ENCODE measurements around the gene SLC25A36.
"Not testable (repeated sequence)": the region's sequence is repeated elsewhere in the genome, so short reads cannot be mapped to it uniquely, and the experiment has no call there.

Gene SLC25A36

GRCh38 chr3:141009496-141009895 lies 67.9 kb downstream of the SLC25A36 start:
- no peak for DNase-seq (ENCODE audit: low read depth)
- TF ChIP-seq CTCF (IDR thresholded peaks at IDR 0.05; ENCODE audit: low read length, missing control alignments), result no peak
- H3K4me3 ChIP-seq (replicated peaks; ENCODE audit: low read depth, low read length), result no peak overlapping the region

GRCh38 chr3:141011232-141011996 lies 69.8 kb downstream of the SLC25A36 start:
- no peak overlapping the region for H3K4me3 ChIP-seq (replicated peaks; ENCODE audit: low read depth, low read length)
- DNase-seq (ENCODE audit: low read depth), result peak; percentile 62
- peak; percentile 89 for TF ChIP-seq CTCF (IDR thresholded peaks at IDR 0.05; ENCODE audit: low read length, missing control alignments)

GRCh38 chr3:141011997-141012262 lies 70.3 kb downstream of the SLC25A36 start:
- DNase-seq (ENCODE audit: low read depth), result no peak
- no peak for TF ChIP-seq CTCF (IDR thresholded peaks at IDR 0.05; ENCODE audit: low read length, missing control alignments)
- no peak overlapping the region for H3K4me3 ChIP-seq (replicated peaks; ENCODE audit: low read depth, low read length)

GRCh38 chr3:141012571-141012970 lies 70.9 kb downstream of the SLC25A36 start:
- no peak for DNase-seq (ENCODE audit: low read depth)
- no peak for TF ChIP-seq CTCF (IDR thresholded peaks at IDR 0.05; ENCODE audit: low read length, missing control alignments)

DNA sequence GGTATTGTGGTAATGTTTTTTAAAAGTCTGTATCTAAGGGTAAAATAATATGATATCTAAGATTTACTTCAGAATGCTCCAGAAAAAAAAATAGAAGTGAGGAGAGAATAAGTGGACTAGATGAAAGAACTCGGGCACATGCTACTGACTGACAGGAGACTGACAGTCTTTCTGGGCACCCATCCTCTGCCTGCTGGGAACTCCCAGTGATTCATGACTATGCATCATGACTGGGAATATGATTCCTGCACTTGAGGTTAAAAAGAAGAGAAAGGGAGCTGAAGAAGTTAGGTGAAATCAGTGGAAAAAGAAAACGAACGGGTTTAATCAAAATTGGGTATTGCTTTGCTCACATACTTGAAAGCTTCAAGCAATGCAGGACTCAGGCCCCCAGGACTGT lies 73.8 kb downstream of the SLC25A36 start:
- TF ChIP-seq CTCF (IDR thresholded peaks at IDR 0.05; ENCODE audit: low read length, missing control alignments), result no peak
- no peak for DNase-seq (ENCODE audit: low read depth)
- no peak overlapping the region for H3K4me3 ChIP-seq (replicated peaks; ENCODE audit: low read depth, low read length)

More at GRCh38 chr3:141012571-141012970, 70.9 kb downstream of the SLC25A36 start:
- H3K4me3 ChIP-seq (replicated peaks; ENCODE audit: low read depth, low read length), result no peak overlapping the region

GRCh38 chr3:141017366-141018322 lies 76.0 kb downstream of the SLC25A36 start:
- not testable (repeated sequence) for DNase-seq (ENCODE audit: low read depth); H3K4me3 ChIP-seq (replicated peaks; ENCODE audit: low read depth, low read length)

GRCh38 chr3:141019244-141019643 lies 77.6 kb downstream of the SLC25A36 start:
- H3K4me3 ChIP-seq (replicated peaks; ENCODE audit: low read depth, low read length), result no peak overlapping the region
- no peak for DNase-seq (ENCODE audit: low read depth)
- no peak for TF ChIP-seq CTCF (IDR thresholded peaks at IDR 0.05; ENCODE audit: low read length, missing control alignments)
